ENCODE results near the gene MAG. TPM values are rescaled to one million over a fixed set of nuclear protein-coding genes. Genes with fewer than 3 reads are reported as not detected.
A peak's percentile ranks its signal among the peaks of the same experiment; 100 is the strongest.

The MAG gene
- total and polyA plus RNA-seq, 12 donors = 0.33 to 45.0 (median 2.1) TPM; not detected in 1

DNA sequence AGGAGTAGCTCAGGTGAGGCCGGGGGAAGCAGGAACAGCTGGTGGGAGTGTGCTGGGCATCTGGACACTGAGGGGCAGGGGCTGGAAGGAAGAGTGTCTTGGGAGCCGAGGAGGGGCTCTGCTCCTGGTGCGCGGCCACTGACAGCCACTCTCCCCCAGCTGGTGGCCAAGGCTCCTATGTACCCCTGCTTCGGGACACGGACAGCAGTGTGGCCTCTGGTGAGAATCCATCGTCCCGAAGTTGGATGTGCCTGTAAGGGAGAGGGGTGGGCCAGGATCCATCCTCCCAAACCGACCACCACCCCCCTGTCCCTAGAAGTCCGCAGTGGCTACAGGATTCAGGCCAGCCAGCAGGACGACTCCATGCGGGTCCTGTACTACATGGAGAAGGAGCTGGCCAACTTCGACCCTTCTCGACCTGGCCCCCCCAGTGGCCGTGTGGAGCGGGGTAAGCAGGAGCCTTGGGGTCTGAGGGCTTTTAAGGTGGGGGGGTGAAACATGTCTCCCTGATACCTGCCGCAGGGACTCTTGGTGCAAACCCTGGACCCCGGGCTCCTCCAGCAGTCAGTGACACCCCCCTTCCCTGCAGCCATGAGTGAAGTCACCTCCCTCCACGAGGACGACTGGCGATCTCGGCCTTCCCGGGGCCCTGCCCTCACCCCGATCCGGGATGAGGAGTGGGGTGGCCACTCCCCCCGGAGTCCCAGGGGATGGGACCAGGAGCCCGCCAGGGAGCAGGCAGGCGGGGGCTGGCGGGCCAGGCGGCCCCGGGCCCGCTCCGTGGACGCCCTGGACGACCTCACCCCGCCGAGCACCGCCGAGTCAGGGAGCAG is 25.2 kb upstream of the MAG start:
- TF ChIP-seq, protein P1, sequence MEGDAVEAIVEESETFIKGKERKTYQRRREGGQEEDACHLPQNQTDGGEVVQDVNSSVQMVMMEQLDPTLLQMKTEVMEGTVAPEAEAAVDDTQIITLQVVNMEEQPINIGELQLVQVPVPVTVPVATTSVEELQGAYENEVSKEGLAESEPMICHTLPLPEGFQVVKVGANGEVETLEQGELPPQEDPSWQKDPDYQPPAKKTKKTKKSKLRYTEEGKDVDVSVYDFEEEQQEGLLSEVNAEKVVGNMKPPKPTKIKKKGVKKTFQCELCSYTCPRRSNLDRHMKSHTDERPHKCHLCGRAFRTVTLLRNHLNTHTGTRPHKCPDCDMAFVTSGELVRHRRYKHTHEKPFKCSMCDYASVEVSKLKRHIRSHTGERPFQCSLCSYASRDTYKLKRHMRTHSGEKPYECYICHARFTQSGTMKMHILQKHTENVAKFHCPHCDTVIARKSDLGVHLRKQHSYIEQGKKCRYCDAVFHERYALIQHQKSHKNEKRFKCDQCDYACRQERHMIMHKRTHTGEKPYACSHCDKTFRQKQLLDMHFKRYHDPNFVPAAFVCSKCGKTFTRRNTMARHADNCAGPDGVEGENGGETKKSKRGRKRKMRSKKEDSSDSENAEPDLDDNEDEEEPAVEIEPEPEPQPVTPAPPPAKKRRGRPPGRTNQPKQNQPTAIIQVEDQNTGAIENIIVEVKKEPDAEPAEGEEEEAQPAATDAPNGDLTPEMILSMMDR (IDR thresholded peaks at IDR 0.05) = peak in 1 of 6 experiments; percentile 10
- TF ChIP-seq POLR2A (IDR thresholded peaks at IDR 0.05) = no peak
- Histone ChIP-seq H3K9me3 (replicated peaks in 1 of 3) (no peaks in the 10 kb centered on the region), H3K4me3 (peak overlapping the region in 2 of 4 donors; percentile 81 to 87), H3K4me1 (replicated peaks in 1 of 2) (peaks cover 14 to 39% of the 10 kb centered on the region in 2 donors), H3K36me3 (replicated peaks in 1 of 2) (peaks cover 0 to 17% of the 10 kb centered on the region in 2 donors), H3K27ac (peak overlapping the region; percentile 90 to 99 (median 94)), H3K27me3 (no peaks in the 10 kb centered on the region)
- intact Hi-C loops (cut with DNase I) = loop anchor here in 1 of 2 donors (5.0 kb wide), 1 partner anchor 124 kb away; the partner anchor contains the start of gene FXYD7
- peak; percentile 54 to 75 (median 68) for DNase-seq
- 0 to 33% (median 32%) methylated on average over 3 to 39 of the region's 39 CpGs; no CpG with 5 or more reads in 1 of the 4 donors for WGBS, 4 donors

DNA sequence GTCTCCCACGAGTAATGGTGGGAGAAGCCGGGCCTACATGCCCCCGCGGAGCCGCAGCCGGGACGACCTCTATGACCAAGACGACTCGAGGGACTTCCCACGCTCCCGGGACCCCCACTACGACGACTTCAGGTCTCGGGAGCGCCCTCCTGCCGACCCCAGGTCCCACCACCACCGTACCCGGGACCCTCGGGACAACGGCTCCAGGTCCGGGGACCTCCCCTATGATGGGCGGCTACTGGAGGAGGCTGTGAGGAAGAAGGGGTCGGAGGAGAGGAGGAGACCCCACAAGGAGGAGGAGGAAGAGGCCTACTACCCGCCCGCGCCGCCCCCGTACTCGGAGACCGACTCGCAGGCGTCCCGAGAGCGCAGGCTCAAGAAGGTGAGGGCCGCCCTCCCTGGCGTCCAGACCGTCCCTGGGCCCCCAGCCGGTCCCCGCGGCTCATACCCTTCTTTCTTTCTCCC is 24.6 kb upstream of the MAG start:
- H3K4me3 ChIP-seq = peak overlapping the region; percentile 38 to 87 (median 66)
- peak overlapping the region; percentile 90 to 99 (median 94) for H3K27ac ChIP-seq
- 0 to 1% (median 1%) methylated on average over 13 to 40 of the region's 40 CpGs for whole genome bisulfite sequencing, 4 donors
- H3K27me3 ChIP-seq = no peaks in the 10 kb centered on the region
- peak; percentile 57 to 80 (median 65) for DNase-seq
- intact Hi-C loops (cut with DNase I) = loop anchor here in 1 of 2 donors (5.0 kb wide), 1 partner anchor 125 kb away; the partner anchor contains the start of gene FXYD7
- H3K9me3 ChIP-seq (replicated peaks in 1 of 3) = no peaks in the 10 kb centered on the region
- H3K4me1 ChIP-seq (replicated peaks in 1 of 2) = peaks cover 14 to 39% of the 10 kb centered on the region in 2 donors
- TF ChIP-seq, protein P1 (IDR thresholded peaks at IDR 0.05) = no peak
- TF ChIP-seq POLR2A (IDR thresholded peaks at IDR 0.05) = no peak
- H3K36me3 ChIP-seq (replicated peaks in 1 of 2) = peaks cover 0 to 23% of the 10 kb centered on the region in 2 donors

DNA sequence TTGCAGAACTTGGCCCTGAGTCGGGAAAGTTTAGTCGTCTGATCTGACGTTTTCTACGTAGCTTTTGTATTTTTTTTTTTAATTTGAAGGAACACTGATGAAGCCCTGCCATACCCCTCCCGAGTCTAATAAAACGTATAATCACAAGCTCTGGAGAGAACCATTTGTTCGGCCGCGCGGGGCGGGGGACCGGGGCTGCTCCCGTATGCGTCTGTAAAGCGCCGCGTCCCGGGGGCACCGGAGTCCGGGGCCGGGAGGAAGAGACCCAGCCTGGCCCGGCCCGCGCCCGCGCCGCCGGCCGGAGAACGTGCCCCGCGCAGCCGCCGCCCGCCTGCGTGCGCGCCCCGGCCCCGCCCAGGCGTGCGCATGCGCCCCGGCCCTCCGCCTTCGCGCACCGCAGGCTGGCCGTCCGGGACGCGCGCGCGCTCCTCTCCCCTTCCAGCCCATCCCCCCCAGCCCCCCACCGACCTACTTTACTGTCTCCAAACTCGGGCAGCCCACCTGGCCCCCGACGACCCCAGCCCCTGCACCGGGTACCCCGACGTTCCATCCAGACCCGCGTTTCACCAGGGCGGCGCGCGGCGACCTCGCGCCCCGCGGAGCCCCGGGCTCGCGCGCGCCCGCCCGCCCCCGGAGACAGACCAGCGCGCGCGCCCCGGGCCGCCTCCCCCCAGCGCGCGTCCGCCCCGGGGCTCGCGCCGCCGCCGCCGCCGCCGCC is 24.0 kb upstream of the MAG start:
- intact Hi-C loops (cut with DNase I) = loop anchor here in 1 of 2 donors (5.0 kb wide), 1 partner anchor 126 kb away; the partner anchor contains the start of gene FXYD7
- H3K27me3 ChIP-seq = no peaks in the 10 kb centered on the region

More for the DNA sequence above, 24.0 kb upstream of the MAG start:
- Histone ChIP-seq H3K4me1 (replicated peaks in 1 of 2) (peaks cover 14 to 39% of the 10 kb centered on the region in 2 donors), H3K36me3 (replicated peaks in 1 of 2) (peaks cover 0 to 29% of the 10 kb centered on the region in 2 donors), H3K9me3 (replicated peaks in 1 of 3) (no peaks in the 10 kb centered on the region), H3K4me3 (peak overlapping the region; percentile 38 to 87 (median 66)), H3K27ac (peak overlapping the region; percentile 90 to 99 (median 94))
- peak; percentile 69 to 79 for TF ChIP-seq POLR2A (IDR thresholded peaks at IDR 0.05)
- TF ChIP-seq, protein P1 (IDR thresholded peaks at IDR 0.05) = no peak
- peak; percentile 72 to 85 (median 77) for DNase-seq
- WGBS, 4 donors = 0 to 1% (median 0%) methylated on average over 26 to 100 of the region's 100 CpGs
